PC-9 (cell line): ENCODE measurements around the gene CCDC146. TPM values are rescaled to one million over a fixed set of nuclear protein-coding genes. Genes with fewer than 3 reads are reported as not detected.

Experiments used
- BruUV-seq: library from RNA; stranded (reverse); fragments of 400-500 nt; replicated peaks from 2 replicates; lab custom pipeline; 2021; lab: Mats Ljungman, UMichigan
- CTCF ChIA-PET: fragments of 300-600 bp; sonication (Branson Sonifier 250); formaldehyde crosslinking; loops from one replicate; lab custom pipeline; 2022; ENCODE audit warnings: antibody characterized with exemption; lab: Charles Lee
- POLR2A ChIA-PET: fragments of 300-600 bp; sonication (Branson Sonifier 250); formaldehyde crosslinking; loops from one replicate; lab custom pipeline; 2022; ENCODE audit warnings: antibody characterized with exemption; ENCODE audit not compliant: unreplicated experiment; lab: Charles Lee
- DNase-seq, 2 experiments: peaks; one replicate each; pipeline versions ENCODE4 v3.0.0 to v3.0.0-alpha.2; 2015 to 2022; ENCODE audit warnings: mixed read lengths in 1 of 2
- H2AFZ ChIP-seq: fragments of 200-600 bp; sonication (generic); 2 replicates; pipeline ENCODE4 v1.8.1; 2017; ENCODE audit warnings: antibody characterized with exemption
- H3F3A ChIP-seq: fragments of 200-600 bp; sonication (generic); 2 replicates; pipeline ENCODE4 v1.8.1; 2017; ENCODE audit warnings: antibody characterized with exemption, mild to moderate bottlenecking, low read depth; ENCODE audit not compliant: insufficient read depth
- H3K27ac ChIP-seq: fragments of 200-600 bp; sonication (generic); 2 replicates; pipeline ENCODE4 v1.6.1; 2016; ENCODE audit warnings: mixed run types
- H3K27me3 ChIP-seq: fragments of 200-600 bp; sonication (generic); 2 replicates; pipeline ENCODE4 v1.6.1; 2016; ENCODE audit warnings: low read depth, mixed run types; ENCODE audit not compliant: insufficient read depth
- H3K36me3 ChIP-seq: fragments of 200-600 bp; sonication (generic); 2 replicates; pipeline ENCODE4 v1.6.1; 2016; ENCODE audit warnings: low read depth, mixed run types
- H3K4me1 ChIP-seq: fragments of 200-600 bp; sonication (generic); replicated peaks from 2 replicates; pipeline ENCODE4 v1.6.1; 2016; ENCODE audit warnings: mixed run types; ENCODE audit not compliant: insufficient read depth
- H3K4me2 ChIP-seq: fragments of 200-600 bp; sonication (generic); 2 replicates; pipeline ENCODE4 v1.6.1; 2017; ENCODE audit warnings: mixed run types
- H3K4me3 ChIP-seq: fragments of 200-600 bp; sonication (generic); 2 replicates; pipeline ENCODE4 v1.6.1; 2016; ENCODE audit warnings: mixed run types
- H3K79me2 ChIP-seq: fragments of 200-600 bp; sonication (generic); 2 replicates; pipeline ENCODE4 v1.6.1; 2017; ENCODE audit warnings: low read depth, mixed run types
- H3K9me2 ChIP-seq: fragments of 200-600 bp; sonication (generic); 2 replicates; pipeline ENCODE4 v1.8.1; 2017; ENCODE audit warnings: mild to moderate bottlenecking; ENCODE audit not compliant: insufficient read depth
- H3K9me3 ChIP-seq: fragments of 200-600 bp; sonication (generic); 2 replicates; pipeline ENCODE4 v1.8.1; 2016; ENCODE audit warnings: low read depth; ENCODE audit not compliant: insufficient read depth
- H4K20me1 ChIP-seq: fragments of 200-600 bp; sonication (generic); 2 replicates; pipeline ENCODE4 v1.8.1; 2017; ENCODE audit not compliant: insufficient read depth
- CTCF ChIP-seq: fragments of 200-600 bp; sonication (generic); conservative IDR thresholded peaks from 2 replicates; pipeline ENCODE4 v1.6.1; 2017; ENCODE audit warnings: mixed run types, antibody characterized with exemption, mild to moderate bottlenecking, moderate library complexity
- EZH2 ChIP-seq: fragments of 200-600 bp; sonication (generic); IDR thresholded peaks from 2 replicates; pipeline ENCODE4 v1.8.0; 2017; ENCODE audit warnings: antibody characterized with exemption, low read depth
- intact Hi-C: fragments of 100-400 bp; cut with micrococcal nuclease; formaldehyde crosslinking; loops from one replicate; pipeline ENCODE4 v1.10.0; 2022; ENCODE audit not compliant: unreplicated experiment
- total RNA-seq: library from RNA; stranded (reverse); gene quantifications from 2 replicates; pipeline ENCODE4 v1.2.3, GENCODE V29; 2021

CCDC146 gene
- total RNA-seq, 1 experiment from 2014 or later, result 15.9 TPM

- CTCF ChIA-PET, result no interaction called here
- TF ChIP-seq EZH2 (no peak), CTCF (no peak)
- Histone ChIP-seq H2AFZ (no peak overlapping the region), H3K36me3 (no peaks in the 10 kb centered on the region; the same call in 1 of the 2 replicates), H3K27ac (no peak overlapping the region), H3K4me2 (no peak overlapping the region), H3K79me2 (no peaks in the 10 kb centered on the region), H3K27me3 (no peaks in the 10 kb centered on the region), H4K20me1 (no peaks in the 10 kb centered on the region), H3K4me1 (no peaks in the 10 kb centered on the region), H3K9me3 (no peaks in the 10 kb centered on the region), H3F3A (no peaks in the 10 kb centered on the region), H3K9me2 (no peaks in the 10 kb centered on the region), H3K4me3 (no peak overlapping the region)
- intact Hi-C loops, result loop anchor here (10.0 kb wide), 1 partner anchor 120 kb away; the partner anchor contains the start of gene CCDC146
- no TSS peak for BruUV-seq
- no peak for DNase-seq
- POLR2A ChIA-PET, result no interaction called here
Measured at GRCh38 chr7:77244222-77244934, 122.0 kb downstream of the CCDC146 start.

DNA sequence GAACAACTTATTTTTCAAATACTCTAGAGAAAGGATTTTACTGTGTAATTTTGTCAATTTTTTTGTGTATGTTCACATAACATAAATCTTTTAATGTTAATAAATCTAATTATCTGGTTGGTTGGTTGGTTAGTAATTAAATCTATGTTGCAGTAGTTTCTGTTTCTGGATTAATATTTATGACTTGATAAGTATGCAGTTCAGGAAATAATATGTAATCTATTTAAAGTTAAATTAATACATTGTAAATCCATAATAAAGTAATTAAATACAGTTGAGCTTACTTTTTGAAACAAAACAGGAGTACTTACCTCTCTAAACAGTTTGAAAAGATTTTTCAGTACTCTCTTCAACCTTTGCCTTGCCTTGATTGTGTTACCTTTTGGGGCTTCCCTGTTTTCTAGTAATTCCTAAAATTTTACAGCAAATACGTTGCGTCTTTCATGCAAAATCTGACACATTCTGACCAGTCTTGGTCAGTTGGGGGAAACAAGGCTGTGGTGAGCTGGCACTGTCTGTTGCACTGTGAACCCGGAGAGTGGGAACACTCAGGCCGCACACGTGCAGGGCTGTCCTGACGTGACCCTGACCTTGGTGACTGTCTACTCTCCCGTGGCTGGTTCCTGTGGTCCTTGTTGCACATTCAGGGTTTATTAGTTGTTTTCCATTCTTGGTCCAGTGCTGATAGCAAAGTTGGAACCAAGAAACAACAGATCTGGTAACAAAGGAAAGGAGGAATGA lies 122.8 kb downstream of the CCDC146 start:
- no TSS peak for BruUV-seq
- no peak for DNase-seq
- H2AFZ ChIP-seq, result no peak overlapping the region
- intact Hi-C loops, result loop anchor here (10.0 kb wide), 1 partner anchor 120 kb away; the partner anchor contains the start of gene CCDC146
- H3K79me2 ChIP-seq, result no peaks in the 10 kb centered on the region
- H3K9me3 ChIP-seq, result no peaks in the 10 kb centered on the region
- POLR2A ChIA-PET, result no interaction called here
- H3K27me3 ChIP-seq, result no peaks in the 10 kb centered on the region
- no peak overlapping the region for H3K27ac ChIP-seq
- no peaks in the 10 kb centered on the region for H3K4me1 ChIP-seq
- H3K9me2 ChIP-seq, result no peaks in the 10 kb centered on the region
- H3K4me2 ChIP-seq, result no peak overlapping the region
- H3F3A ChIP-seq, result no peaks in the 10 kb centered on the region
- TF ChIP-seq CTCF (no peak), EZH2 (no peak)
- H3K36me3 ChIP-seq, result no peaks in the 10 kb centered on the region; the same call in 1 of the 2 replicates
- H4K20me1 ChIP-seq, result no peaks in the 10 kb centered on the region
- H3K4me3 ChIP-seq, result no peak overlapping the region
- CTCF ChIA-PET, result no interaction called here

DNA sequence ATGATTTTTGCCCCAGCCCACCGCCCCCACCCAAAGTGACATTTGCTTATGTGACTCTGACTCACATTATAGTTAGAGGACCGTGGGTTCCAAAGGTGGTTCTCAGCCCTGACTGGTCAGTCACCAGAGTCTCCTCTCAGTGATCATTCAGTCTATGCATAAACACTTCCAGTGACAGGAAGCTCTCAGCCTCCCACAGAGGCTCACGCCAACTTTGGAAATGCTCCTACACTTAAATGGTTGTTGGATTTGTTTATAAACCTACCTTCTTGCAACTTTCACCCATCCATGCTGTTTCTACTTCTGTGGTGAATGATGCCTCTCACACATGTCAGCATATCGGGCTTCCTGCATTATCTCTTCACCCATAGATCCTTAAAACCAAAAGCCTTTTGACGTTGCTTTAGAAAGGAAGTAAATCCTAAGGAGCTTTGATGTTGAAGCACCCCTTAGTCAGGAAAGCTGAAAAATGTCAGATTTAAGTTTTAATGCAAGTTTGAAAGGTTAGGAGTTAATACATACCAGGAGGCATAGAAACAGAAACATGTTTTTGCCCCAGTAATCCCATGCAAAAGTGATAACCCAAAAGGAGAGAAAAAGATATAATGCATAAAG lies 123.7 kb downstream of the CCDC146 start:
- no peaks in the 10 kb centered on the region for H3K79me2 ChIP-seq
- TF ChIP-seq CTCF, result no peak
- no peak for TF ChIP-seq EZH2
- BruUV-seq, result no TSS peak
- intact Hi-C loops, result loop anchor here (2.0 to 10.0 kb wide), 2 partner anchors 87 to 121 kb away; partner anchors contain the start of gene CCDC146
- H3K4me1 ChIP-seq, result no peaks in the 10 kb centered on the region
- ChIA-PET CTCF (interaction anchor here (0.6 to 1.4 kb wide), 3 partner anchors 11 to 133 kb away, joined by 3 read pairs; no protein-coding TSS in a partner anchor), POLR2A (no interaction called here)
- no peaks in the 10 kb centered on the region for H3F3A ChIP-seq
- H3K27ac ChIP-seq, result no peak overlapping the region
- no peaks in the 10 kb centered on the region for H3K27me3 ChIP-seq
- H3K9me2 ChIP-seq, result no peaks in the 10 kb centered on the region
- H3K9me3 ChIP-seq, result no peaks in the 10 kb centered on the region
- H4K20me1 ChIP-seq, result no peaks in the 10 kb centered on the region
- no peak overlapping the region for H3K4me2 ChIP-seq
- H3K36me3 ChIP-seq, result no peaks in the 10 kb centered on the region; the same call in 1 of the 2 replicates
- DNase-seq, result no peak
- H3K4me3 ChIP-seq, result no peak overlapping the region
- H2AFZ ChIP-seq, result no peak overlapping the region
